ENCODE data around the gene FAN1. TPM values are rescaled to one million over a fixed set of nuclear protein-coding genes. Genes with fewer than 3 reads are reported as not detected.
A peak's percentile ranks its signal among the peaks of the same experiment; 100 is the strongest.

The FAN1 gene
- polyA plus RNA-seq, 1 of the 3 experiments (the other 2 are of a cell fraction): 5.7 TPM

GRCh38 chr15:30990036-30990435 lies 86.3 kb downstream of the FAN1 start (continued):
- TF ChIP-seq REST (IDR thresholded peaks at IDR 0.05; ENCODE audit: low read depth, low read length) (no peak), EP300 (IDR thresholded peaks at IDR 0.05; ENCODE audit: borderline replicate concordance in 1 of 2, low read depth in 1 of 2, low read length in 1 of 2) (no peak), RCOR1 (IDR thresholded peaks at IDR 0.05; ENCODE audit: low read length) (no peak), EZH2phosphoT487 (IDR thresholded peaks at IDR 0.05; ENCODE audit: borderline replicate concordance, low read depth) (no peak), RFX5 (IDR thresholded peaks at IDR 0.05; ENCODE audit: low read length) (no peak), ELF1 (IDR thresholded peaks at IDR 0.05) (no peak), CHD2 (IDR thresholded peaks at IDR 0.05; ENCODE audit: low read length, partially characterized antibody) (no peak)

DNA sequence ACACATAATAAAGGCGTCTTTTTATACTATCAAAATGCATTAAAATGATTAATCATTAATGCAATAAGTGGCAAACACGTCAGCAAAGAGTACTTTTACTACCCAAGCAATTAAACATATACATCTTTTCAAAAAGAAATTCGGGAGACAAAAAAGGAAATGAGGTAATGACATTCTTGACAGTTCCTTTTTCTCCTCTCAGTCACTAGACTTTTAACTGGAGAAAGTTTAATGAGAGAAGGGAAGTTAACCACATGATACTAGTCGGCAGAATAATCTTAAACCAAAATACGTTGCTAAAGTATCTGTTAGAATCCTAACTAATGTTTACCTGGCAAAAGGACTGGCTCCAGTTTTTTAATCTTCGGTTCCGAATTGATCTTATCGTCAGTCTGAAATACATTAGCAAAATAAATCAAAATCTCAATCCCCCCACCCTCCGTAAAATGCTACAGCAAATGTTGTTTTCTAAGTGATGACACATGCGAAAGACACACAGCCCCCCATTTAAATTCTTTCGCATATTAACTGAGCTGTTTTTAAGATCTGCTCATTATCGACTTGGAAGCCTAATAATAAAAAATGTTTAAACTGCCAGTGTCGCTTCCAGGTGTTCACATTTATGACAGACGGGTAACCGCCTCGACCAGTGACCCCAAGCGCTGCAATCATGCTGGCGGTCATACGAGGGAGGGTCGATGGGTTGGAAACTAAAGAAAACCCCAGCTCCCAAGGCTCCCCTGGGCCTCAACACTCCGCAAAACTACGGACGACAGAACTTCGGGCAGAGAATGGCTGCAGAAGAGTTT lies 86.9 kb downstream of the FAN1 start:
- H3F3A ChIP-seq (replicated peaks; ENCODE audit: insufficient read depth): no peaks in the 10 kb centered on the region
- peak overlapping the region; percentile 74 to 86 for H3K27ac ChIP-seq (ENCODE audit: low read depth in 2 of 2, low read length in 1 of 2)
- no peaks in the 10 kb centered on the region for H3K9me2 ChIP-seq
- peak overlapping the region; percentile 87 to 95 for H3K4me3 ChIP-seq (ENCODE audit: low read depth in 2 of 2, low read length in 1 of 2)
- ChIA-PET CTCF (interaction anchor here (1.3 to 1.8 kb wide), 2 partner anchors 8 to 139 kb away, joined by 4 to 10 read pairs; no protein-coding TSS in a partner anchor), POLR2A (no interaction called here)
- peak overlapping the region; percentile 89 for H2AFZ ChIP-seq (ENCODE audit: low read depth)
- no peaks in the 10 kb centered on the region for H3K9me3 ChIP-seq
- no peaks in the 10 kb centered on the region for H3K27me3 ChIP-seq (ENCODE audit: insufficient read depth)
- peak overlapping the region; percentile 83 for H3K9ac ChIP-seq
- peaks cover 42% of the 10 kb centered on the region for H3K79me2 ChIP-seq (ENCODE audit: insufficient read depth)
- TF ChIP-seq GABPA (IDR thresholded peaks at IDR 0.05; ENCODE audit: low read depth) (no peak), RFX5 (IDR thresholded peaks at IDR 0.05; ENCODE audit: low read length) (no peak), FOXJ3 (CRISPR knock-in tag; IDR thresholded peaks at IDR 0.05) (no peak), YY1 (IDR thresholded peaks at IDR 0.05; ENCODE audit: low read depth) (no peak), MXI1 (IDR thresholded peaks at IDR 0.05; ENCODE audit: low read depth, low read length) (no peak), FOXM1 (IDR thresholded peaks at IDR 0.05; ENCODE audit: low read depth) (no peak), CHD2 (IDR thresholded peaks at IDR 0.05; ENCODE audit: low read length, partially characterized antibody) (no peak)
- TF ChIP-seq, protein P1, sequence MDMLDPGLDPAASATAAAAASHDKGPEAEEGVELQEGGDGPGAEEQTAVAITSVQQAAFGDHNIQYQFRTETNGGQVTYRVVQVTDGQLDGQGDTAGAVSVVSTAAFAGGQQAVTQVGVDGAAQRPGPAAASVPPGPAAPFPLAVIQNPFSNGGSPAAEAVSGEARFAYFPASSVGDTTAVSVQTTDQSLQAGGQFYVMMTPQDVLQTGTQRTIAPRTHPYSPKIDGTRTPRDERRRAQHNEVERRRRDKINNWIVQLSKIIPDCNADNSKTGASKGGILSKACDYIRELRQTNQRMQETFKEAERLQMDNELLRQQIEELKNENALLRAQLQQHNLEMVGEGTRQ (IDR thresholded peaks at IDR 0.05; ENCODE audit: borderline replicate concordance, low read depth, low read length): no peak
- no peak for DNase-seq
- H4K20me1 ChIP-seq (ENCODE audit: insufficient read depth): no peaks in the 10 kb centered on the region
- H3K4me2 ChIP-seq: peak overlapping the region; percentile 80
- WGBS (ENCODE audit: low lambda C conversion rate): 11% methylated on average over 24 of the region's 24 CpGs
- H3K4me1 ChIP-seq (ENCODE audit: control insufficient read depth in 1 of 2, insufficient read depth in 2 of 2, low read depth in 1 of 2, low read length in 1 of 2): peaks cover 0 to 7% of the 10 kb centered on the region in 2 experiments; a peak in 3 of 4 replicates
- peaks cover 4 to 5% of the 10 kb centered on the region in 2 experiments for H3K36me3 ChIP-seq (replicated peaks in 1 of 2; ENCODE audit: control insufficient read depth in 1 of 2, insufficient read depth in 2 of 2, low read length in 1 of 2)
